H1 (cell line): ENCODE measurements around the gene SH3BGRL.

ENCODE experiments used
- CEBPB ChIP-seq: IDR thresholded peaks from 2 replicates; pipeline ENCODE4 v1.6.1; 2012; ENCODE audit warnings: low read depth, low read length
- EZH2 ChIP-seq: fragments of 200-600 bp; sonication (generic); IDR thresholded peaks from 2 replicates; pipeline ENCODE4 v1.7.1; 2012; ENCODE audit warnings: low read depth, mild to moderate bottlenecking, moderate library complexity, low read length, inconsistent platforms; ENCODE audit not compliant: severe bottlenecking
- MAFK ChIP-seq: IDR thresholded peaks from 2 replicates; pipeline ENCODE4 v1.6.1; 2012; ENCODE audit warnings: low read depth, mild to moderate bottlenecking, improper control_type of control experiment, low read length
- PHF8 ChIP-seq: fragments of 200-600 bp; sonication (generic); conservative IDR thresholded peaks from 2 replicates; pipeline ENCODE4 v1.7.1; 2012; ENCODE audit warnings: low read depth, mild to moderate bottlenecking, inconsistent platforms, low read length, moderate library complexity
- POLR2A ChIP-seq, 2 experiments: IDR thresholded peaks; 1 replicate in 1 of 2; 2 replicates in 1 of 2; pipeline ENCODE4 v1.6.1; 2011; ENCODE audit warnings: low read depth in 2 of 2, low read length in 2 of 2, mild to moderate bottlenecking in 2 of 2; ENCODE audit errors: control extremely low read depth in 1 of 2
- RFX5 ChIP-seq: IDR thresholded peaks from 2 replicates; pipeline ENCODE4 v1.6.1; 2011; ENCODE audit warnings: low read depth, low read length, improper control_type of control experiment, borderline replicate concordance
- RXRA ChIP-seq: IDR thresholded peaks from 2 replicates; pipeline ENCODE4 v1.6.1; 2011; ENCODE audit warnings: low read depth, mild to moderate bottlenecking, low read length, moderate library complexity; ENCODE audit not compliant: insufficient read depth
- YY1 ChIP-seq: IDR thresholded peaks from 2 replicates; pipeline ENCODE4 v1.6.1; 2011; ENCODE audit warnings: low read depth, mild to moderate bottlenecking, low read length
- TF ChIP-seq, protein P1 (sequence below), 3 experiments: IDR thresholded peaks; 1 replicate in 2 of 3; 2 replicates in 1 of 3; pipeline versions ENCODE4 v1.5.1 to v1.6.1; 2011; ENCODE audit warnings: low read length in 3 of 3, mild to moderate bottlenecking in 3 of 3, inconsistent platforms in 2 of 3, low read depth in 1 of 3, moderate library complexity in 1 of 3; ENCODE audit not compliant: insufficient read depth in 1 of 3; ENCODE audit errors: control extremely low read depth in 1 of 3

DNA sequence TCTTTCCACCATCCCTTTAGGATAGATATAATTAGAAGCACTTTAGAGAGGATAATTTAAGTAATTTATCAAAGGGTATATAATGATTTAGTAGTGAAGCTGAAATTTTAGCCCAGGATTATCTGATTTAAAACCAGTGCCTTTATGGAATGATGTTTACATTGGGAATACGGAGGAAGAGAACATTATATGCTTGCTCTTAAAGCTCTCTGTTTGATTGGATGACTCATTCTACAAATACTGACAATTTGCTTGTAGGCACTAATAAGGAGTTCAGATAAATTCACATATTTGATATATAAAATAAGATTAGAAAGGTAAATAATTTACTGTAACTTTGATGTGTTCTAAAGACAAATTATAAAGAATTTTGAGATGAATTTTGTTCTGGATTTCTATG lies 84.7 kb downstream of the SH3BGRL start:
- TF ChIP-seq, protein P1, sequence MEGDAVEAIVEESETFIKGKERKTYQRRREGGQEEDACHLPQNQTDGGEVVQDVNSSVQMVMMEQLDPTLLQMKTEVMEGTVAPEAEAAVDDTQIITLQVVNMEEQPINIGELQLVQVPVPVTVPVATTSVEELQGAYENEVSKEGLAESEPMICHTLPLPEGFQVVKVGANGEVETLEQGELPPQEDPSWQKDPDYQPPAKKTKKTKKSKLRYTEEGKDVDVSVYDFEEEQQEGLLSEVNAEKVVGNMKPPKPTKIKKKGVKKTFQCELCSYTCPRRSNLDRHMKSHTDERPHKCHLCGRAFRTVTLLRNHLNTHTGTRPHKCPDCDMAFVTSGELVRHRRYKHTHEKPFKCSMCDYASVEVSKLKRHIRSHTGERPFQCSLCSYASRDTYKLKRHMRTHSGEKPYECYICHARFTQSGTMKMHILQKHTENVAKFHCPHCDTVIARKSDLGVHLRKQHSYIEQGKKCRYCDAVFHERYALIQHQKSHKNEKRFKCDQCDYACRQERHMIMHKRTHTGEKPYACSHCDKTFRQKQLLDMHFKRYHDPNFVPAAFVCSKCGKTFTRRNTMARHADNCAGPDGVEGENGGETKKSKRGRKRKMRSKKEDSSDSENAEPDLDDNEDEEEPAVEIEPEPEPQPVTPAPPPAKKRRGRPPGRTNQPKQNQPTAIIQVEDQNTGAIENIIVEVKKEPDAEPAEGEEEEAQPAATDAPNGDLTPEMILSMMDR (IDR thresholded peaks at IDR 0.05; ENCODE audit: control extremely low read depth in 1 of 3, insufficient read depth in 1 of 3, low read depth in 1 of 3, low read length in 3 of 3): no peak
- TF ChIP-seq PHF8: no peak
- TF ChIP-seq EZH2: no peak
- no peak for TF ChIP-seq CEBPB
- TF ChIP-seq MAFK: no peak
- TF ChIP-seq RXRA: no peak
- no peak for TF ChIP-seq RFX5
- TF ChIP-seq YY1: no peak
- TF ChIP-seq POLR2A (IDR thresholded peaks at IDR 0.05; ENCODE audit: control extremely low read depth in 1 of 2, low read depth in 2 of 2, low read length in 2 of 2): no peak
